Camera-type eye (tissue), 1 donor: ENCODE measurements around the gene NPIPB13. TPM values are rescaled to one million over a fixed set of nuclear protein-coding genes. Genes with fewer than 3 reads are reported as not detected.

Experiments used
- total RNA-seq: library from RNA; depleted of rRNA; stranded (reverse); fragments of >200 nt; gene quantifications from one replicate; pipeline ENCODE4 v1.2.3, GENCODE V29; 2014

NPIPB13 gene
- total RNA-seq, result not detected

GRCh38 chr16:30248379-30248778 is at the start of gene NPIPB13:
TSS of gene NPIPB13 (minus strand) at chr16:30248479. CDS start at chr16:30245573, 2,906 bp downstream.

GRCh38 chr16:30199049-30199448 is 49.2 kb downstream of the NPIPB13 start, which contains the start of gene SULT1A3:
TSS of gene SULT1A3 (plus strand) at chr16:30199255. CDS start at chr16:30200729, 1,474 bp downstream.

Other genes with a start within 250 kb of the NPIPB13 start
- gene DOC2A, start 237.5 kb downstream of the NPIPB13 start, total RNA-seq, result 2.7 TPM
- not detected for gene C16orf92, start 225.3 kb downstream of the NPIPB13 start, total RNA-seq
- 39.7 TPM for gene TLCD3B, start 217.2 kb downstream of the NPIPB13 start, total RNA-seq
- 426 TPM for gene ALDOA, start 182.7 kb downstream of the NPIPB13 start, total RNA-seq
- 70.4 TPM for gene PPP4C, start 172.5 kb downstream of the NPIPB13 start, total RNA-seq
- gene TBX6, start 156.6 kb downstream of the NPIPB13 start, total RNA-seq, result 0.66 TPM
- gene YPEL3, start 152.3 kb downstream of the NPIPB13 start, total RNA-seq, result 45.2 TPM
- gene GDPD3, start 134.9 kb downstream of the NPIPB13 start, total RNA-seq, result 2.1 TPM
- 31.3 TPM for gene MAPK3, start 125.3 kb downstream of the NPIPB13 start, total RNA-seq
- gene CORO1A, start 64.9 kb downstream of the NPIPB13 start, total RNA-seq, result 13.0 TPM
- 50.9 TPM for gene BOLA2B, start 54.8 kb downstream of the NPIPB13 start, total RNA-seq
- gene SLX1A, start 54.6 kb downstream of the NPIPB13 start, total RNA-seq, result 11.5 TPM
- 10.4 TPM for gene SULT1A3, start 49.2 kb downstream of the NPIPB13 start, total RNA-seq
- 38.5 TPM for gene CD2BP2, start 106.8 kb upstream of the NPIPB13 start, total RNA-seq
- 38.1 TPM for gene TBC1D10B, start 122.0 kb upstream of the NPIPB13 start, total RNA-seq
- 194 TPM for gene MYL11, start 126.3 kb upstream of the NPIPB13 start, total RNA-seq
- gene SEPTIN1, start 134.1 kb upstream of the NPIPB13 start, total RNA-seq, result 0.44 TPM
- gene ZNF48, start 146.9 kb upstream of the NPIPB13 start, total RNA-seq, result 18.3 TPM
- 8.4 TPM for gene ZNF771, start 159.1 kb upstream of the NPIPB13 start, total RNA-seq
- 20.0 TPM for gene DCTPP1, start 181.6 kb upstream of the NPIPB13 start, total RNA-seq
- 17.2 TPM for gene SEPHS2, start 197.4 kb upstream of the NPIPB13 start, total RNA-seq
- gene ITGAL, start 224.3 kb upstream of the NPIPB13 start, total RNA-seq, result 3.8 TPM